Chondrocyte (in vitro differentiated cells): ENCODE data around the gene MARCHF9. TPM values are rescaled to one million over a fixed set of nuclear protein-coding genes. Genes with fewer than 3 reads are reported as not detected.

Experiments used
- DNase-seq: peaks from one replicate; pipeline ENCODE4 v3.0.0; 2021; ENCODE audit warnings: mixed read lengths, low spot score
- H3K27ac Mint-ChIP-seq: one replicate; pipeline ENCODE4 v1.8.0; 2021; ENCODE audit warnings: mild to moderate bottlenecking, moderate library complexity, mixed read lengths; ENCODE audit not compliant: unreplicated experiment
- H3K27me3 Mint-ChIP-seq: 2 replicates; pipeline ENCODE4 v1.8.0; 2021; ENCODE audit warnings: low read depth, mixed read lengths
- H3K36me3 Mint-ChIP-seq: 2 replicates; pipeline ENCODE4 v1.8.0; 2021; ENCODE audit warnings: low read depth, mixed read lengths
- H3K4me1 Mint-ChIP-seq: 2 replicates; pipeline ENCODE4 v1.8.0; 2021; ENCODE audit warnings: low read depth, mild to moderate bottlenecking, mixed read lengths
- H3K4me3 Mint-ChIP-seq: one replicate; pipeline ENCODE4 v1.8.0; 2021; ENCODE audit warnings: mild to moderate bottlenecking, moderate library complexity, mixed read lengths; ENCODE audit not compliant: unreplicated experiment
- H3K9me3 Mint-ChIP-seq: 2 replicates; pipeline ENCODE4 v1.8.0; 2021; ENCODE audit warnings: low read depth, mixed read lengths
- CTCF ChIP-seq: fragments of 200-600 bp; sonication (generic); IDR thresholded peaks from 2 replicates; pipeline ENCODE4 v1.5.0; 2021; ENCODE audit warnings: antibody characterized with exemption, mild to moderate bottlenecking, moderate library complexity
- total RNA-seq: library from RNA; stranded (reverse); gene quantifications from 3 replicates; pipeline ENCODE4 v1.2.1, GENCODE V29; 2021

MARCHF9 gene
- total RNA-seq, 1 donor from 2014 or later, result 21.8 TPM

DNA sequence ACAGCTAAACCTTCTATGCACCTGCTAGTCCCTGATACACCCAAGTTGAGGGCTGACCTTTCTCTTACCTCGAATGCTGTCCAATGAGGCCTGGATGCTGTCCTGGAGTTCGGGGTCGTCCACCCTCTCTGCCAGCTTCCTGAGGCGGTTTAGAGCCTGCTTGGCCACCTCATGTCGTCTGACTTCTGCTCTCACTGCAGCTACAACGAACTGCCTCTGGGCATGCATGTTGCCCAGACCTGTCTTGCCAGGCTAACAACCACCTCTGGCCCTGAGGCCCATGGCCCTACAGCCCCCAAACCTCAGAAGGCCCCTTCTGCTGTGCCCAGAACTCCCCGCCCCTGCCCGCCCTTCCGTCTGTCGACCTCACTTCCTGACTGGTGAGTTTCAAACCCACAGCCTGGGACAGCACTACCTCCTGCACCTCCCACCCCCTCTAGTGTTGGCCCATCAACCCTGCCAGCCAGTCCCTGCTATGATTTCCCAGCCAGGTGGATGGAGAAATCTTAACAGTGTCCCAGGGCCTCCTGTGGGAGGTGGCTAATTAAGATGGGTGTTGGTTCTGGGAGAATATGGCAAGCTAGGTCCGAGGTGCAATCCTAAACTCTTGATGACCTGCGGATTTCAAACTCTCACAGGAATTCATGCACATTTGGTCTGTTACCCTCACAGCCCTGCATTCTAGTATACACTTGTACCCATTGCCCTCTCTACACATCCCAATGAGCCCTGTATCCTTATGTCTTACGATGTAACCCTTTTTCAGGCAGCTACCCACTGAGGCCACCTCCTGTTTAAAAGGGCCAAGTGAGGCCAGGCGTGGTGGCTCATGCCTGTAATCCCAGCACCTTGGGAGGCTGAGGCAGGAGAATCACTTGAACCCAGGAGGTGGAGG lies 12.8 kb upstream of the MARCHF9 start:
- H3K9me3 Mint-ChIP-seq, result no peaks in the 10 kb centered on the region
- no peak for DNase-seq
- peaks cover 8% of the 10 kb centered on the region for H3K36me3 Mint-ChIP-seq
- peaks cover 27% of the 10 kb centered on the region for H3K4me1 Mint-ChIP-seq
- H3K27ac Mint-ChIP-seq, result no peak overlapping the region
- H3K4me3 Mint-ChIP-seq, result no peak overlapping the region
- H3K27me3 Mint-ChIP-seq, result peaks cover 23% of the 10 kb centered on the region
- no peak for TF ChIP-seq CTCF

- no peak for TF ChIP-seq CTCF
- DNase-seq, result no peak
- H3K9me3 Mint-ChIP-seq, result no peaks in the 10 kb centered on the region
- H3K27me3 Mint-ChIP-seq, result peaks cover 22% of the 10 kb centered on the region
- peaks cover 16% of the 10 kb centered on the region for H3K36me3 Mint-ChIP-seq
- peak overlapping the region; percentile 95 for H3K4me3 Mint-ChIP-seq
- H3K27ac Mint-ChIP-seq, result no peak overlapping the region
- peaks cover 26% of the 10 kb centered on the region for H3K4me1 Mint-ChIP-seq
Measured at GRCh38 chr12:57743769-57744168, 11.1 kb upstream of the MARCHF9 start.

- Mint-ChIP-seq H3K27ac (peak overlapping the region; percentile 99), H3K9me3 (no peaks in the 10 kb centered on the region), H3K27me3 (peaks cover 17% of the 10 kb centered on the region), H3K4me3 (peak overlapping the region; percentile 95), H3K4me1 (peaks cover 21% of the 10 kb centered on the region), H3K36me3 (peaks cover 20% of the 10 kb centered on the region)
- peak; percentile 72 for DNase-seq
- TF ChIP-seq CTCF, result no peak
Measured at GRCh38 chr12:57744194-57744776, 10.6 kb upstream of the MARCHF9 start.

GRCh38 chr12:57744777-57745484 lies 10.0 kb upstream of the MARCHF9 start, which contains the start of gene TSPAN31:
Gene TSPAN31 (plus strand): TSS chr12:57745039. CDS start chr12:57745155, 116 bp downstream.
- DNase-seq, result peak; percentile 97
- Mint-ChIP-seq H3K36me3 (peaks cover 20% of the 10 kb centered on the region), H3K27ac (peak within 1 kb of the TSS; percentile 99), H3K27me3 (peaks cover 12% of the 10 kb centered on the region), H3K4me3 (peak within 1 kb of the TSS; percentile 95), H3K9me3 (no peaks in the 10 kb centered on the region), H3K4me1 (peaks cover 20% of the 10 kb centered on the region)
- no peak for TF ChIP-seq CTCF

DNA sequence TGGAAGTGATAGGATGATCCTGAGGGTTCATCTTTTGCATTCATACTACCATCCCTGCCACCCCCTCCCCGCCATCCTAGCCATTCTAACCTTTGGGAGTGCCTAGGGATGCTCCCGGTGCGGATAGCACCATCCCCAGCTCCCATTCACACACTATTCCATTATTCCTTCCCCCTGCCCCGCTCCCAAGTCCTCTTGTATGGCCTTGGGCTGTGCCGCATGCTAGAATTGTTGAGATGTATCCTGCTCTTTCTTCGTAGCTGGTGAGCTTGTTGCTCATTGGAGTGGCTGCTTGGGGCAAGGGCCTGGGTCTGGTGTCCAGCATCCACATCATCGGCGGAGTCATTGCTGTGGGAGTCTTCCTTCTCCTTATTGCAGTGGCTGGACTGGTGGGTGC lies 9.4 kb upstream of the MARCHF9 start:
- Mint-ChIP-seq H3K9me3 (no peaks in the 10 kb centered on the region), H3K36me3 (peaks cover 22% of the 10 kb centered on the region), H3K4me1 (peaks cover 25% of the 10 kb centered on the region), H3K4me3 (peak overlapping the region; percentile 95), H3K27me3 (peaks cover 10% of the 10 kb centered on the region), H3K27ac (peak overlapping the region; percentile 99)
- no peak for DNase-seq
- no peak for TF ChIP-seq CTCF
